NCI-H460 (cell line): ENCODE results near the gene AHRR. TPM values are rescaled to one million over a fixed set of nuclear protein-coding genes. Genes with fewer than 3 reads are reported as not detected.
"Not testable (repeated sequence)": the region's sequence is repeated elsewhere in the genome, so short reads cannot be mapped to it uniquely, and the experiment has no call there.

Source experiments
- DNase-seq: peaks from one replicate; pipeline ENCODE4 v3.0.0-alpha.2; 2016; ENCODE audit warnings: low read depth; ENCODE audit errors: extremely low read depth
- polyA plus RNA-seq: library from polyadenylated mRNA; depleted of rRNA; stranded (reverse); fragments of >200 nt; gene quantifications from 2 replicates; pipeline ENCODE4 v1.2.3, GENCODE V29; 2014; cell fraction: nucleus; rRNA removed
- total RNA-seq: library from RNA; depleted of rRNA; stranded (reverse); fragments of >200 nt; shearing (Covaris generic); gene quantifications from 2 replicates; pipeline ENCODE4 v1.2.3, GENCODE V29; 2014; rRNA removed

AHRR gene
- 3.2 and 3.7 TPM in 2 replicates for total RNA-seq
- polyA plus RNA-seq: 1.6 and 5.2 TPM in 2 replicates

GRCh38 chr5:321230-321725 is at the start of gene AHRR:
AHRR (plus strand) TSS chr5:321714; CDS start chr5:343903, 22,189 bp downstream.
- peak; percentile 66 for DNase-seq

DNA sequence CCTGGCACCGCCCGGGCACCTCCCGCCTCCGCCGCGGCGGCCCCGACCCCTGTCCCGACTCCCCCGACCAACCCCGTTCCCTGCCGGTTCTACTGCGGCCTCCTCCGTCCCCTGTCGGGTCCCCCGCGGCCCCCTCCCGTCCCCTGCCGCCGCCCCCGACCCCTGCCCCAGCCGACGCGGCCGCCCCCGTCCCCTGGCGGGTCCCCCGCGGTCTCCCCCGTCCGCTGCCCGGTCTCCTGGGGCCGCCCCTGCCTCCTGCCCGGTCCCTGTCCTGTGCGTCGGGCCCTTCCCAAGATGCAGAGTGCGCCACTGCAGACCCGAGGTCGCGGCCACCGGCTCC is 49.7 kb upstream of the AHRR start:
- DNase-seq: not testable (repeated sequence)

GRCh38 chr5:273091-273490 is 48.4 kb upstream of the AHRR start:
- DNase-seq: not testable (repeated sequence)

DNA sequence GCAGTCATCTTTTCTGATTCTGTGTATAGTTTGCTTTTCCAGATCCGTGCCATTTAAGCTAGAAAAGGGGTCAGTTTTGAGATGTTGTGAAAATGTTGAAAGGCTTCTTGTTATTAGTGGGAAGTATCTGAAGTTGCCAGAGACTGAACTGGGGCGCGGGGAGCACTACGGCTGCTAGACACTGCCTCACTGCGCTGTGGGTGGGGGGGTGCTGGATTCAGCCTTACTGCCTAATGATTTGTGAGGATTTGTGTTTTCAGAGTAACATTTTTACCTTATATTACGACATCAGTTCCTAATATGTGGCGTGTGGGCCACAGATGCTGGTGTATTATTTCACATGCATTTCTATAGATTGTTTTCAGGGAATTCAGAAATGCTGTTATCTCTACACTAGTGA is 48.0 kb upstream of the AHRR start:
- DNase-seq: not testable (repeated sequence)

DNA sequence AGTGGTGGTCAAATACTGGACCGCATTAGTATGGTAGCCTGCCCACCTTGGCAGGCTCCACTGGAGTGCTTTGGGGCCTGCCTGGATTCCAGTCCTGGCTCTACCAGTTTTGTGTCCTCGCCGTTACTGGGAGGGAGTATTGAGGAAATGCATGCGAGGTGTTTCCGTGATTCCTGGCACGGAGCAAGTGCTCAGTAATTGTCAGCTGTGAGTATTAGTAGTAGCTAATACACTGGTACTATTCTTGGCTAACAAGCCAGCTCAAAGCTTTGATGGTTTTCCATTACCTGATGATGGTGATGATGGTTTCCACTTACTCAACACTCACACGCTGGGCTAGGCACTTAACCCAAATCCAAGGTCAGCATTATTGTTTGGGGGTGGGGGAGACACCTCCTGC is 47.2 kb upstream of the AHRR start:
- DNase-seq: not testable (repeated sequence)

DNA sequence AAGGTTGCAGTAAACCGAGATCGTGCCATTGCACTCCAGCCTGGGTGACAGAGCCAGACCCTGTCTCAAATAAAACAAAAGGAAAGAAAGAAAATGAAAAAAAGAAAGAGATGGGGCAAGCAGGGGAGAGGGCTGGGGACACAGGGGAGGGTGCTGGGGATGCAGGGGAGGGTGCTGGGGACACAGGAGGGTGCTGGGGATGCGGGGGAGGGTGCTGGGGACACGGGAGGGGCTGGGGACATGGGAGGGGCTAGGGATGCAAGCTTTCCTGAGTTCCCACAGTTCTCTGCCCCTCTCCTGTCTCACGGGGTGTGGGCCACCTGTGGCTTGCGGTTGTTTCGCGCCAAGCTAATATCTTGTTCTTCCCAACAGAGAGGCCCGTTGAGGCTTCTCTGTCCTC is 42.9 kb upstream of the AHRR start:
- no peak for DNase-seq

DNA sequence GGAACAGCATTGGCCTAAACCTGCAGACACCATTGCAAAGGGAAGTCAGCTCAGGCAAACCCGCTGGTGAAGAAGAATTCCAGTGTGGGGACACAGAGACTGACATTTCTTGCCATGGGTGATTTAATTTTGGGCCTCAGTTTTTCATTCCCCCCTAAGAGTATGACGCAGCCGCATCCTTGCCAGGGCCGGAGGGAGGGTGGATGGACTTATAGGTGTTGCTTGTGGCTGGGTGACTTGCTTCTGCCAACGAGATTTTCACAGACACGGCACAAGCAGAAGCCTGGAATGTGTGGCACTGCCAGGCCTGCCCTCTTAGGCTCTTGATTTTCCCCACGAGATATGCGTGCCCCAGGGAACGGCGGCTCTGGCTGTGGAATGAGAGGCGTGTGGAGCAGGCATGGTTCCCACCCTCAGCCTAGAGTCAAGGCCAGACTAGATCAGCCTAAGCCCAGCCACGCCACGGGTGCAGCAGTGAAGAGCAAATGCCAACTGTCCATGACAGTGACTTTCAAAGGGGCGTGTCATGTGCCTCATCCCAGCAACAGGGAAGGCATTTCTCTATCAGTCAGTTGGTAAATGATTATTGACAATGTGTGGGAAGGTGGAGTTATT is 42.4 kb upstream of the AHRR start:
- not testable (repeated sequence) for DNase-seq

DNA sequence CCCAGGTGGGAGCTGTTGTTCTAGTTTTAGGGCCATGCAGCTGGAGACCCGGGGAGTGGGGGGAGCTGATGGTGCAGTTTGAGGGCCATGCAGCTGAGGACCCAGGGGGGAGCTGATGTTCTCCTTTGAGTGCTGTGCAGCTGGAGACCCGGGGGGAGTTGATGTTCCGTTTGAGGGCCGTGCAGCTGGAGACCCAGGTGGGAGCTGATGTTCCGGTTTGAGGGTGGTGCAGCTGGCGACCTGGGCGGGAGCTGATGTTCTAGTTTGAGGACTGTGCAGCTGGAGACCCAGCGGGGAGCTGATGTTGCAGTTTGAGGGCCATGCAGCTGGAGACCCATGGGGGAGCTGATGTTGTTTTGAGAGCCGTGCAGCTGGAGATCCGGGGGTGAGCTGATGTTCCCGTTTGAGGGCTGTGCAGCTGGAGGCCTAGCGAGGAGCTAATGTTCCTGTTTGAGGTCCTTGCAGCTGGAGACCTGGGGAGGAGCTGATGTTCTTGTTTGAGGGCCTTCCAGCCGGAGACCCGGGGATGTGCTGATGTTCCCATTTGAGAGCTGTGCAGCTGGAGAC is 35.4 kb upstream of the AHRR start:
- DNase-seq: no peak

DNA sequence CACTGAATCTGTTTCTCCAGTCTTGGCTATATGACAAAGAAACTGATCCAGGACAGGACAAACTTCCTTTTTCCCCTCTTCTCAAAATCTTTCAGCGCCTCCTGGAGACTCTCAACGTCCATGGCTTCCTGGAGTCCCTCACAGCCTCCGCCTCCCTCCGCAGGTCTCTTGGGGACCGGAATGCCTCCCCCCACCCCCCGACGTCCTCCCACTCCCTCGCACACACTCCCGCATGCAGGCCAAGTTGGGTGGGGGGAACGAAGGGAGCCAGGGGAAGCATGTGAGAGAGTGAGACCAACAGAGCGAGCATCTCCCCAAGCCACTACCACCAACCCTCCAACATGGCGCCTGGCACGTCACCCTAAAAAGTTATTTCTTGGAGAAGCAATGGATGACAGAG is 31.3 kb upstream of the AHRR start:
- DNase-seq: not testable (repeated sequence)

DNA sequence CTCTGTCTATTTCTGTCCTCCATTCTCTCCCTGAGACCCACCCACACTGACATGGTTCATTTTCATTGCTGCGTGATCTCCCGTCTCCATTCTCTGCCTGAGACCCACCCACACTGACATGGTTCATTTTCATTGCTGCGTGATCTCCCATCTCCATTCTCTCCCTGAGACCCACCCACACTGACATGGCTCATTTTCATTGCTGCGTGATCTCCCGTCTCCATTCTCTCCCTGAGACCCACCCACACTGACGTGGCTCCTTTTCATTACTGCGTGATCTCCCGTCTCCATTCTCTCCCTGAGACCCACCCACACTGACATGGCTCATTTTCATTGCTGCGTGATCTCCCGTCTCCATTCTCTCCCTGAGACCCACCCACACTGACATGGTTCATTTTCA is 30.2 kb upstream of the AHRR start:
- not testable (repeated sequence) for DNase-seq

DNA sequence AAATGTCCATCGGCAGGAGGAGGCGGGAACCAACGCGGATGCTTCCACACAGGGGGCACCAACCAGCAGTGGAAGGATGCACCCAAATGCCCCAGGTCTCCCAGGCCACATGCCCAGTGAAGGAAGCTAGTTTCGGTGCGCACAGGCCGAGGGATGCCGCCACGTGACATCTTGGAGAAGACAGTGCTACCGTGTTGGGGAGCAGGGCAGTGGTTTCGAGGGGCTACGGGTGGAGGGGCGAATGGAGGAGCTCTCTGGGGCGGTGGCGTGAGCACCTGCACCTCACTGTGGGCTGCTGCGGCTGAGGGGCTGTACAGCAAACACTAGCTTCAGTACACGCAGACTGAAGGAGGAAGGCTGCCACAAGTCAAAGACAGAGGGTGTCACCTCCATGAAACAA is 26.7 kb upstream of the AHRR start:
- not testable (repeated sequence) for DNase-seq

GRCh38 chr5:296207-296606 is 25.3 kb upstream of the AHRR start:
- DNase-seq: not testable (repeated sequence)

DNA sequence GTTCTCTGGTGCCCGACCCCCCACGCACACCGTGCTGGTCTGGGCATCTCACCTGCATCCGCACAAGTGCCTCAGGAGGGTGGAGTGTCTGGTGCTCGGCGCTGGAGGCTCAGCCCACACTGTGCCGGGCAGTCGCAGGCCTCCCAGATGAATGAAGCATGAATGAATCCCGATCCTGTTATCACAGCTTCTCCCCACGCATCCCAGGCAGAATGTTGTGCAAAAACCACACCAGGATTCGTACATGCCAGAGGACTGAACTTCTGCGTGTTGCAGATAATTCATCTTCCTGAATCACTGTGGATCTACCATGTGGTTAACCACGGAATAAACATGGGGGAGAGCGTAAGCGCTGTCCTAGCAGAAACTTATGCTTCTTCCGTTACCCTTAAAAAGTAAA is 24.6 kb upstream of the AHRR start:
- DNase-seq: not testable (repeated sequence)

DNA sequence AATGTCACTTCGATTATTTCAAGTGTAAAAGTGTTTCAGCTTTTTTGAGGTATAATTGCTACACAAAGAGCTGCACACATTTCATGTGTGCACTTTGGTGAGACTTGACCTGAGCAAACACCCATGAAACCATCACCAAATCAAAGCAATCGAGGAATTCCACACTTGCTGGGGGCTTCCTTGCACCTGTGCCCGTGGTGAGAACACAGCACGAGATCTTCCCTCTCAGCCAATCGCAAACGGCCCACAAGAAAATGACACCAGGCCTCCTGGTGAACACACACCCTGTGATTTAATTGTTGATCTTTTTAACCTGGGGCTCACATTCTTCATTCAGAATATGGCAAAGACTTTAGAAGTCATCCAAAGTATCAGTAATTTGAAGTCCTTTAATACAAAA is 24.1 kb upstream of the AHRR start:
- not testable (repeated sequence) for DNase-seq

DNA sequence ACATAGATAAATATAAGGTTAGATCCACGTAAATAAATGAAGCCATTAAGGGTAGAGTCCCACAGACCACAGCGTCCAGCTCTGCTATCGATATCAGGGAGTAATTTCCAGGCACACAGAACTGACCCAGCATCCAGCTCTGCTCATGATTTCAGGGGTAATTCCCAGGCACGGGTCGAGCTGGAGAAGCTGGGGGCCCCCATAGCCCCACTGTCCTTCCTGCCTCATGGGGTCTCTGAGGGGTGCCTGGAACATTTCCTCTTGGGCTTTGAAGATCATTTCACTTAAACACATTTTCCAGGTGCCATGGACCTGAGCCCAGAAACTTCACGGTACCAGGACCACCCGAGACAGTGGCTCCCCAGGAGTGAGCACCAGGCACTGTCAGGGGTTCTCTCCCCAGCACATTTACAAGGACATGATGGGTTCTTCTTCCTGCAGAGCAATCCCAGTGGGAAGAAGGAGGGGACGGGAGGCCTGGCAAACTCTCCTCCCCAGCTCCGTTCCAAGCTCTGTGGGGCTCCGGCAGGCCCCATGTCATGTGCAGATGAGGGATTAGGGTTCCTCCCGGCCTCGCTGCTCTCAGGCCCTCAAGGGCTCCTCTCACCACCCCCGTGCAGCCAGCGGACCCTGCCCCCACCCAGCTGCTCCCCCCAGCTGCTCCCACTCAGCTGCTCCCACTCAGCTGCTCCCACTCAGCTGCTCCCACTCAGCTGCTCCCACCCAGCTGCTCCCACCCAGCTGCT is 23.4 kb upstream of the AHRR start:
- not testable (repeated sequence) for DNase-seq

GRCh38 chr5:298737-299125 is 22.8 kb upstream of the AHRR start:
- no peak for DNase-seq

DNA sequence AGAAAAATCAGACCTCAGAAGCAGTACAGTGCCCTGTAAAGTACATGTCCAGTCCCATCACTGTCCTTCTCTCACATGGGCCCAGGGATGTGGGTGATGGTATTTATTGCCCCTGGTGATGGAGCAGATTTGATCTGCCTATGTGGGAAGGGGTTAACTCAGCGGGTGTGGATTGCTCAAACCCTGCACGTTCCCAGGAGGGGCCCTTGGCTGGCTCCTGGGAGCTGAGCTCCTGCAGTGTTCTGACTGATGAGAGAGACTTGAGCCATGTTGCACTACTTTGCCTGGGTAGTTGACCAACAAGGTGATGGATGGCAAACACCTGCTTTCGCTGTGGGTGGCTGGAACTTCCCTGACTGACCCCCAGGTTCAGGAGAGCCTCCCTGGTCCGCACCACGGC is 21.6 kb upstream of the AHRR start:
- not testable (repeated sequence) for DNase-seq

- not testable (repeated sequence) for DNase-seq
Observed at GRCh38 chr5:300691-301435, 20.7 kb upstream of the AHRR start.

- not testable (repeated sequence) for DNase-seq
Observed at GRCh38 chr5:302416-302815, 19.1 kb upstream of the AHRR start.

DNA sequence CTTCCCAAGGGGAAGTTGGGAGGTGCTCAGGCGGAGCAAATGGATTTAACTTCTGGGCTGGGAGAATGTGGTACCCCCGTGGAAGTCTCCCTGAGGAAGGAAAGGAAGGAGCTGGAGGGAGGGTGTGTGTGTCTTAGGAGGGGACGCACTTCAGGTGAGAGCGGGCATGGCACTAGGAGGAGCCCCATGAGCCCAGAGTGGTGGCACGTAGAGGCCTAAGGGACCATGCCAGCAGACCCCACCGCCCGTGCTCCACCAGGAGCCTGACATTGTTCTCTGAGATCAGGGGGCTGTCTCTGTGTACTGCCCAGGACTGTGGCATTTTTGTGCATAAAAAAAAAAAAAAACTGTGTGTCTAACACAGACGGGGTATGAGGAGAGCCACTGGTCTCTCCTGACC is 18.5 kb upstream of the AHRR start:
- no peak for DNase-seq

DNA sequence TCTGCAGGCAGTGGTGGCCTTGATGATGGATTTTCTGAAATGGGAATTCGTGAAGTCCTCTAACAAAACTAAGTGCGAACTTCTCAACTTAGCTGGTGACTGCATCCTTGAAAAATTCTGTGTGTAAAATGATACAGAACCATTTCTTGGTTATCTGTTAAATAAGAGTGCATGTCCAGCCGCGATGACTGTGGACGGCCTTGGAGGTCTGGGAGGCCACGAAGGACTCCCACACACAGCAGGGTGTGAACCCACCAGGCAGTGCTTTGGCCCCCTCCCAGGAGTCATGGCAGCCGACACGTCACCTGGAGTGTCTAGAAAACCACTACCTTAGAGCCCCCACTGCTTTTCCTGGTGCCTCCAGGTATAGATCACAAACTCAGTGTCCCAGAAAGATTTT is 17.8 kb upstream of the AHRR start:
- not testable (repeated sequence) for DNase-seq
